NCI-H510A treated with DMSO at 0.1 percent for 48 hours (cell line): ENCODE measurements around the gene SLC15A2.

Source experiments
- DNase-seq: peaks from one replicate; lab custom pipeline; 2025; lab: John Stamatoyannopoulos, UW

Gene SLC15A2

DNA sequence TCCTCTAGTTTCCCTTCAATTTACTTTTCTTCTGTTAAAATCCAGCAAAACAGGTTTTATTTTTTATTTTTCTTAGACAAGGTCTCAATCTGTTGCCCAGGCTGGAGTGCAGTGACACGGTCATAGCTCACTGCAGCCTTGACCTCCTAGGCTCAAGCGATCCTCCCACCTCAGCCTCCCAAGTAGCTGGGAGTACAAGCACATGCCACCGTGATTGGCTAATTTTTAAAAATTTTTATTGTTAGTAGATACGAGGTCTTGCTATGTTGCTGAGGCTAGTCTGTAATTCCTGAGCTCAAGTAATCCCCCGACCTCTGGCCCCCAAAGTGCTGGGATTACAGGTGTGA lies 86.2 kb downstream of the SLC15A2 start:
- DNase-seq: no peak

- no peak for DNase-seq
Observed at GRCh38 chr3:121981473-121981872, 87.3 kb downstream of the SLC15A2 start.

DNA sequence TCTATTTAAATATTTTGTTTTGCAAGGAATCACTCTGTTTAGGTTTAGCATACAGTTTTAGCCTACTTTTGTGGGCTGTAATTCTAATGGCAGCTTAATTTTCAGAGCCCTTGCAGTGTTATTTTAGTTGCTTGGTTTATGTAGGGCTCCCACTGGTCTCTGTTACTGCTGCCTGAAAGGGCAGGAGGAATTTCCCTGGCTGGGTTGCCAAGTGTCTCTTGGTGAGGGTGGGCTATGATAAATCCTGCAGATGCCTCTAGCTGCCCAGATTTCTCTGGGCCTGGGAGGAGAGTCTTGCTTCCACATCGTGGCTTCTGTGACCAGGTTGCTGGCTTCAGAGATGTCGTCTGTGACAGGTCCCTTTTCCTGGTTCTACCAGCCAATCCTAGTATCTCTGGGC lies 91.6 kb downstream of the SLC15A2 start:
- DNase-seq: no peak

DNA sequence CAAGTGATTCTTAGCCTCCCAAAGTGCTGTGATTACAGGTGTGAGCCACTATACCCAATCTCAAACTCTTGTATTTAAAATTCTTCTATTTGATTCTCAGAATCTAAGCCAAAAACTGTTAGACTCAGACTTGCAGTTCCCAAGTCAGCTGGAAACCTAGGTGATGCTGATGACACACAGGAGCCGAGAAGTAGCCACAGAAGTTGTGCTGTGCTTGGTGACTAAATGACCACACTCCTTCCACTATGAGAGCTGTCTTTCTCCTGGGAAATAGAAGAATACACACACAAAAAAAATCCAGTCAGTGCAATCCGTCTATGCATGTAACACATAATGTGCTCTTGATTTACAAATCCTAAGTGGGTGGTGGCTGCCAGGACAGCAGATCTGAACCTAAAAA lies 93.9 kb downstream of the SLC15A2 start:
- DNase-seq: no peak

DNA sequence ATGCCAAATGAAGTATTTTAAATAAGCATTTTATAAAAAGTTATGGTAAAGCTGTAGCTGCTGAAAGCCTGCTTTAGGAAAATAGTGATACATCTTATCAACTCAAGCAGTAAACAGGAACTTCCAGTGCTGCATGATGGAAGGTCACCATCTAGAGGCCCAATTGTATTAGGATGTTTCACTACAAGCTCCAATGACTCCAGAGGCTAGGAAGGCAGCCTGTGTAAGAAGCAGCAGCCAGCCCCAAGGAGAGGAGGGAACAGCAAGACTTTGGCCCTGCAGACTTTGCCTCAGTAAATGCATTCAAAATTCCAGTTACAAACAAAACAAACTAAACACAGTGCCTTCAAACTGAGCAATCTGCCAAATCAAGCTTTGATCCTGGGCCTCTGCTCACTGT lies 95.7 kb downstream of the SLC15A2 start:
- no peak for DNase-seq

DNA sequence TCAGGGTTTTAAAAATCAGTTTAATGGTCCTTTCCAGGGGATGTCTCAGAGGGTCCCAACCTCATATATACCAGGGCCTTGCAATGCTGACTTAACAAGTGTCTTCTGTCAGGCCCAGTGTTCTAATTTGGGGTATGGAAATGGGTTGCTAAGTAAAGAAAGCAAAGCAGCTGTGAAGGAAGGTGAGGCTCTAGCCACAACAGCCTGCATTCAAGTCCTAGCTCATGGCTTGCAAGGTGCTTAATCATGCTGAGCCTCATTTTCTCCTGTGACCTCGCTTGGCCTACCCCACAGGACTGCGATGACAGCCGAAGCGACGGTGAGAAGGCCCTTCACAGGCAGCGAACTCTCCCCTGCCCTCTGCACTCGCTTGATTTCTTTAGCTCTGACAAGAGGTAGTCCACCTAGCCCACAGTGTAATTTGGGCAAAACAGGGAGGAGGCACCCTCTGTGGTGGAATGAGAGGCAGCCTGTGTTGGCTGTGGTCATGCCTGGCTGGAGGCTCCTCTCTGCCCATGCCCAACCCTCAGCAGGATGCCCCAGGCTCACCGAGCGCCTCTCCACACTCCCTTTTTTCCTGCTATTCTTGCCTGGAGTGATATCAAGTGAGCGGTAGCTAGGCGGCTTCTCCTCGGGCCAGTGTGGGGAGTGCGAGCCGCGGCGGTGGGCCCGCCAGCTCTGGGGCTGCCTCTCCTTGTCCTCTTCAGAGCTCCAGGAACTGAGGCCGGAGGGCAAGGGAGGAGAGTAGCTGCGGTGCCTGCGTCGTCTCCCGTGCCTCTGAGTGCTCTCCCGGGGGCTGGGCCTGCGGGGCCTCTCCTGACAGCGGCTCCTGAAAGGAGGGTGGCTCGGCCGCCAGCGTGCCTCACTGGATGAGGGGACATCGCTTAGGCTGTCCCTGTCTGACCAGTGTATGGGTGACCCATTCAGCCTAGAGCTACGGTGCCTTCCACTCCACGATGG lies 98.7 kb downstream of the SLC15A2 start:
- DNase-seq: no peak
